Prostate gland (tissue), 2 donors: Measurements from ENCODE around the gene ITIH6.

Source experiments
- POLR2A ChIP-seq: fragments of 450-650 bp; IDR thresholded peaks from one replicate; pipeline ENCODE4 v1.6.1; 2016; ENCODE audit warnings: antibody characterized with exemption, mild to moderate bottlenecking
- POLR2AphosphoS5 ChIP-seq: sonication (generic); formaldehyde crosslinking; IDR thresholded peaks from one replicate; pipeline ENCODE4 v1.6.1; 2017; ENCODE audit warnings: antibody characterized with exemption
- TF ChIP-seq, protein P1 (sequence below), 4 experiments: fragments of 200-600 bp in 2 of 4; fragments of 450-650 bp in 2 of 4; sonication (generic) in 2 of 4; IDR thresholded peaks; 1 replicate in 3 of 4; 2 replicates in 1 of 4; pipeline ENCODE4 v1.5.1; 2016 to 2019; ENCODE audit warnings: antibody characterized with exemption in 4 of 4, mild to moderate bottlenecking in 2 of 4, moderate library complexity in 2 of 4

- TF ChIP-seq, protein P1, sequence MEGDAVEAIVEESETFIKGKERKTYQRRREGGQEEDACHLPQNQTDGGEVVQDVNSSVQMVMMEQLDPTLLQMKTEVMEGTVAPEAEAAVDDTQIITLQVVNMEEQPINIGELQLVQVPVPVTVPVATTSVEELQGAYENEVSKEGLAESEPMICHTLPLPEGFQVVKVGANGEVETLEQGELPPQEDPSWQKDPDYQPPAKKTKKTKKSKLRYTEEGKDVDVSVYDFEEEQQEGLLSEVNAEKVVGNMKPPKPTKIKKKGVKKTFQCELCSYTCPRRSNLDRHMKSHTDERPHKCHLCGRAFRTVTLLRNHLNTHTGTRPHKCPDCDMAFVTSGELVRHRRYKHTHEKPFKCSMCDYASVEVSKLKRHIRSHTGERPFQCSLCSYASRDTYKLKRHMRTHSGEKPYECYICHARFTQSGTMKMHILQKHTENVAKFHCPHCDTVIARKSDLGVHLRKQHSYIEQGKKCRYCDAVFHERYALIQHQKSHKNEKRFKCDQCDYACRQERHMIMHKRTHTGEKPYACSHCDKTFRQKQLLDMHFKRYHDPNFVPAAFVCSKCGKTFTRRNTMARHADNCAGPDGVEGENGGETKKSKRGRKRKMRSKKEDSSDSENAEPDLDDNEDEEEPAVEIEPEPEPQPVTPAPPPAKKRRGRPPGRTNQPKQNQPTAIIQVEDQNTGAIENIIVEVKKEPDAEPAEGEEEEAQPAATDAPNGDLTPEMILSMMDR (IDR thresholded peaks at IDR 0.05): no peak
- TF ChIP-seq POLR2A (no peak), POLR2AphosphoS5 (no peak)
Observed at GRCh38 chrX:54714424-54714823, 83.6 kb downstream of the ITIH6 start.
